SW 1271 (cell line): Measurements from ENCODE around the gene C11orf52.
"Not testable (repeated sequence)": the region's sequence is repeated elsewhere in the genome, so short reads cannot be mapped to it uniquely, and the experiment has no call there.

Experiments used
- DNase-seq, 2 experiments: peaks; one replicate each; lab custom pipeline; 2025; lab: John Stamatoyannopoulos, UW

The C11orf52 gene, protein sequence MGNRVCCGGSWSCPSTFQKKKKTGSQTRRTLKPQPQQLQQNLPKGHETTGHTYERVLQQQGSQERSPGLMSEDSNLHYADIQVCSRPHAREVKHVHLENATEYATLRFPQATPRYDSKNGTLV

DNA sequence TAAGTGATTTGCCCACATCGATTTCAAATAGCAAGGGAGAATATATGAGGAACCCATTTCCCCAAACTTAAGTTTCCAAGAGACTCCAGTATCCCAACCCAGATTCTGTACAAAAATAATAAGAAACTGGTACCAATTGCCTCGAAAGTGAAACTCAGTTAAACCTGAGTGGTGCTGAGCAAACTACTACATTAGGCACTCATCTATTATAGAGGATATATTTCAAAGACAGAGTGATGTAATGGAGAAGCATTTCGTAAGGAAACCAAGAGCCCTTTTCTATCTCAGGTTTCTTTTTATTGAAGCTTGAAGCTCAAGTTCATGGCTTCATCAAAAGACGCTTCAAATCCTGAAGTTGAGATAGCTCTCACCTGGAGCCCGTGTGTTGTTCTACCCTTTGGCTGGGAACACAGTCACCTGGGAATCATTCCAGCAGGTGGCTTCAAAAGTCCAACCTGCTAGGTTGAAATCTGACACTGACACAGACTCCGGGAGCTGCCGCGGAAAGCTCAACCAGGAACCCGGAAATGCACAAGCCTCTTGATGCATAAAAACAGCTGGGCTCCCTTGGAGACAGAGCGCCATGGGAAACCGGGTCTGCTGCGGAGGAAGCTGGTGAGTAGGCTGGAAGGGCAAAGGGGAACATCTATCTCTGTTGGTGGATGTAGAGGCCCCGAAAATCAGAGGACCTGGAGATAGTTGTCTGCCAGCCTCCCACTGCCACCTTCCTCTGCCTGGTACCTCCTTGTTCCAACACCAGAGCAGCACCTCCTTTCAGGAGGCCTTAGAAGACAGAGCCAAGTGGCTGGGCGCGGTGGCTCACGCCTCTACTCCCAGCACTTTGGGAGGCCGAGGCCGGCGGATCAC is at the start of gene C11orf52:
C11orf52 (plus strand) TSS at position 524 of the 867 bp plus-strand sequence; CDS start at position 584, 60 bp downstream.
- no peak for DNase-seq

DNA sequence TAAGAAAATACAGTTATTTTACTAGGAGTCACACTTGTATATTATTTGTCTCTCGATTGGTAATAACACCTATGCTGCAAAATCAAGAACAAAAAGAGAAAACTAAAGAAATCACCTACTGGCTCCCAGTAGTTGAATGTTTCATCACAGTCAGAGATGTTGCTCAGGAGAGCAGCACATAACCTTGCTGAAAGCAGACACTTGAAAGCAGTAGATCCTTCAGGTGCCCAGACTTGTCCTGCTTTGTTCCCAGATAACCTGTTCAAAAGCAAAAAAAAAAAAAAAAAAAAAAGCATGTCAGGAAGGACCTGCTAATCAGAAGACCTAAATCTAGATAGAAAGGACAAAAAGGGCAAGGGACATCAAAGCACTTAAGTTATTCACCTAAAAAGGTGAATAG is 48.6 kb upstream of the C11orf52 start:
- no peak for DNase-seq

DNA sequence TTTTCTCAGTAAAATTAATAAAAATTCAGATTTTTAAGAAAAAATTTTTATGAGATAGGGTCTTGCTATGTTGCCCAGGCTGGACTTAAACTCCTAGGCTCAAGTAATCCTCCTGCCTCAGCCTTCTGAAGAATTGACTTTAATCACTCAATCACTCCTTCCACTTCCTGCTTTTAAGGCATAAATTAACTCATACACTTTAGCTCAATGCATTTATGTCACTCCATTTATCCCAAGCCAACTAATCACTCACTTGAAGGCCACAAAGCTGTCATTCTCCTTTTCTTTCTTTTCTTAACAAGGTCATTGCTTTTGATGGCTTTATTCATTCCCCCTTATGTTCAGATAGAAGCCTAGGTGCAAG is 48.2 kb upstream of the C11orf52 start:
- DNase-seq, result no peak

DNA sequence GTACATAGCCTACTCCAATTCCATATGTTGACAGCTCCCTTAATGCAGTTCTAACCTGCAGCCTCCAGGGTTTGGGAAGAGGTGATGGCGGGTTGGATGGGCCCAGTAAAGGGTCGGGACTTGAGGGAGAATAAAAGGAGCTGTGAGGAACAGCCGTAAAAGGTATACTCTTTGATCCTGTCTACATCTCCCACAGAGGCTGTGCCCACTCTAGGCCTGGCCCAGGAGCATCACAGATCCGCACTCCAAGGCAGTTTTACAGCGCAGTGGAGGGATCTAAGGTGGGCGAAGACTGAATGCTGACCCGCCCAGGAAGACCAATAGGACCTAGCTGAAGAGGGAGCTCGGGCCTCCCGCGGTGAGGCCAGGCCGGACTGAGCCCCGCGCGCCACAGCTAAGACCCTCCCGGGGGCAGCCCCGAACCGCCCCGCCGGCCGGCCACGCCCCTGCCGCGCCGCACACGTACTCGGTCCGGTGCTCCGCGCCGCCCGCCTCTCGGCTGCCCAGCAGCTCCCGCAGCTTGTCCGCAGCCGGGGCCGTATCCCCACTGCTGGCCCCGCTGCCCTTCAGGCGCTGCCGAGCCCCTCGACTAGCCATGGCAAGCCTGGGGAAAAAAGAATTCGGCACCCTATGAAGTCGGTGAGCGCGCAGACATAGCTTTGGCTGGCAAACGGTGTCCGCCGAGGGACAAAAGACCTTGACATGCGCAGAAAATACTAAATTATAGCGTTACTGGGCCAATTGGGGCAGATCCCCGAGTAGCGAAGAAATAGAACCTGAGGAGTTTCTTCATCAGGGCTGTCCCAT is 47.6 kb upstream of the C11orf52 start, which contains the start of gene ALG9:
ALG9 (minus strand) TSS at position 696 of the 807 bp plus-strand sequence; CDS start at position 597, 99 bp downstream.
- DNase-seq, result peak; percentile 66 to 92

DNA sequence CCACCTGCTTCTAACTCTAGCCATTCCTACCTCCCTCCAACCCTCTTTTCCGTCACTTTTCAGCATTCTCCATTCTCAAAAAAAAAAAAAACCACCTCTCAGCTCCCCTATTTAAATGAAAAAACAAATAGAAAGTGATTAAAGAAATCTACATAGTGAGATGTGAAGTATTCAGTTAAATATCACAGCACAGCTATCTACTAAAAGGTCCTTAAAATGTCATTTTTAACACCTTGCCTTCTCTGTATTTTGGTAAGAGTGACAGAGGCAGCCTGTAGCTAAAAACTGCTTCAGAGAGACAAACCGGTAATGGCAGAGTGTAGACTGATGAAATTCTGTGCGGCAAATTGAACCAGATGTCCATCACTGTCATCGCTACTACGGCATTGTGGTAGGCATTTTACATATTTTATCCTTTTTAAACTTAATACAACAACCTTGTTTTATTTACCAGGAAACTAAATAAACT is 47.0 kb upstream of the C11orf52 start:
- no peak for DNase-seq

DNA sequence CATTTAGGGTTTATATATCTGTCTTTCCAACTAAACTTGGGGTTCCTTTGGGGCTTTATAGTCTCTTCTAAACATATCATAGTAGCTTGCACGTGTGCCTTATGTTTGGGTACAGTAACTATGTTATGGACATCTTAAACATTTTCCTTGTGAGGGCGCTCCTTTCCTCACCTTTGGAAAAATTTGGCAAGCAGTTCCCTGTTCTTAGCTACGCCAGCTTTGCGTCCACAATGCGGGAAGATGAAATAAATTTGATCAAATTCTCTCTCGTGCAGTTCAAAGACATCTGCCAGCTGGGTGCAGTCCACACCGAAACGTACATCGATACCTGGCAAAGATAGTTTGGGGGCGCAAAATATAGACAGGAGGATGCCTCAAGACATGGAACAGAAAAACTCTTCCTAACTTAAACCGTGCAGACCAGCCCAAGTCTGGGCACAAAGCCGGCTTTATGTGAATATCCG is 40.3 kb upstream of the C11orf52 start:
- DNase-seq, result peak in 1 of 2 experiments; percentile 64

DNA sequence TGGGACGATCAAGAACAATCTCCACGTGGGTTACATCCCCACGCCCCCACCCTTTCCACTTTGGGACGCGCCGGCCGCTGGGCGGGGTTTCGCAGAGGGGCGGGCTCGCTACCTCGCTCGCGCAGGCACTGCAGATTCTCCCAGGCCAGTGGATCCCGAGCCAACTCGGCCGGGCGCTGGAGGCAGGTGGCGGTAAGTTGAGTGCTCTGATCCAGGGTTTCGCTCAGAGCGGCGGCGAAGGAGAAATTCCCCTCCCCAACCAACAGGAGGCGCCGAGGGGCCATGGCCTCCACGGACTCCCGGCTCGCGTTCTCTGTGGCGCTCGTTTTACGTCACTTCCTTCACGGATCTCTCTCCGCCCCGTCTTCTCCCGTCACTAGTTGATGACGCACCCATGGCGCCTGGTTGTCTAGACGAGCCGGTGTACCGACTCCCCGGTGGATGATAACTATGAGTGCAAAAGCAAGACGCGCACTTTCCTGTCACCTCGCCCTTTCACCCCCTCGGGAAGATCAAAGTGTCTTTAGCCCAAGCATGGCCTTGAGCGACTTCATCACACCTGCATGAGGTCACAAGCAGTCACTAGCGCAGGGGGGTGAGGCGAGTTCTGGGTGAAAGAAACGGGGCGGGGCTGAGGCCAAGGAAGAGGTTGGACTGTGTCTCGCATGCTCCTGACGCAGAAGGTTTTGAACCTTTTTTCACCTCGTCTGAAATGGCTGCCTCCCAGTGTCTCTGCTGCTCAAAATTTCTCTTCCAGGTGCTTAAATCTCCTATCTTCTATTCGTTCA is 39.7 kb upstream of the C11orf52 start, which contains the start of the genes CFAP68 and FDXACB1:
CFAP68 (plus strand) TSS at position 693 of the 788 bp plus-strand sequence; CDS start at position 713, 20 bp downstream.
FDXACB1 (minus strand) TSS at position 317 of the 788 bp plus-strand sequence; CDS start at position 284, 33 bp downstream.
- DNase-seq, result peak; percentile 100

DNA sequence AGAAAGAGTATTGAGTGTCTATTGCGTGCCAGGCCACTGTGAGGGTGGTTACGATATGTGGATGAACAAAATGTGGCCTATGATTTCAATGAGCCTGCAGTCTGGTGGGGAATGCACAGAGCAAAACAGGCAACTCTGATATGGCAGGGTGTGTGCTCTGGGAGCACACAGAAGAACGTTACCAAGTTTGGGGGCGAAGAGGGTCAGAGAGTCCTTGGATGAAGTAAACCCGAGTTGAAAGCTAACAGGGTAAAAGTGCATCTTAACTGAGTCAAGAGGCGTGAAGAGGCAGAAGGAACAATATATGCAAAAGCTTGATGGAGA is 39.1 kb upstream of the C11orf52 start:
- no peak for DNase-seq

DNA sequence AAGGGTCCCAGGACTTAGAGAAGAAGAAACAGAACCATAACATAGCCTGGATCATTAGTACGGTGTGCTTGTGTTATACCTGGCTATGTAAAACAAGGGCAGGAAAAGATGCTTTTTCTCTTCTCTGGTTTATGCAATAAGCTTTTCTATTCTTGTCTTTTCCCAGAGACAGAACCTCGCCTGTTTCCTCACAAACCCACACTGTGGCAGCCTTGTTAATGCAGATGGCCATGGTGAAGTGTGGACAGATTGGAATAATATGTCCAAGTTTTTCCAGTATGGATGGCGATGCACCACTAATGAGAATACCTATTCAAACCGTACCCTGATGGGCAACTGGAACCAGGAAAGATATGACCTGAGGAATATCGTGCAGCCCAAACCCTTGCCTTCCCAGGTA is 36.5 kb upstream of the C11orf52 start:
- DNase-seq, result no peak

DNA sequence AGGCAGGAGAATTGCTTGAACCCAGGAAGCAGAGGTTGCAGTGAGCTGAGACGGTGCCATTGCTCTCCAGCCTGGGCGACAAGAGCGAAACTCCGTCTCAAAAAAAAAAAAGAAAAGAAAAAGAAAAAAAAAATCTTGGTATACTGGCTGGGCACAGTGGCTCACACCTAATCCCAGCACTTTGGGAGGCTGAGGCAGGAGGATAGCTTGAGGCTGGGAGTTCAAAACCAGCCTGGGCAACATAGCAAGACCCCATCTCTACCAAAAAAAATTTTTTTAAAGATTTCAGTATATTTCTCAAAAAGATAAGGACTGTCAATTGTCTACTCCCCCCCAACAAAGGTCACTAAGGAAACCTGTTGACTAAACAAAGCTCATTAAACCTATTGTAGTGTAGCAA is 33.7 kb upstream of the C11orf52 start:
- DNase-seq, result not testable (repeated sequence)

DNA sequence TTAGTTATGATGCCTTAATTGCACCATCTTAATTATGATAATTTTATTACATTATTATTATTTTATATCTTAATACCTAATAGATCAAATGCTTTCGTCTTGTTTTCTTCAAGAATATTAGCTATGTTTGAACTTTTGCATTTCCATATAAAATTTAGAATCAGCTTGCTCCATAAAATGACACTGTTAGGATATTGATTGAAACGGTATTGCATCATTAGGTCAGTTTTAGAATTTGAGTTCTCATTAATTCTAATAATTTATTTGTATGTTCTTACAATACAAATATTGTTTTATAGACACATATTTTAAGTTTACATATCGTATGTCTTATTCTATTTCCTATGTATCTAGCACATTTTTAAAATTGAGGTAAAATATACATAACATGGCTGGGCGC is 32.7 kb upstream of the C11orf52 start:
- no peak for DNase-seq

DNA sequence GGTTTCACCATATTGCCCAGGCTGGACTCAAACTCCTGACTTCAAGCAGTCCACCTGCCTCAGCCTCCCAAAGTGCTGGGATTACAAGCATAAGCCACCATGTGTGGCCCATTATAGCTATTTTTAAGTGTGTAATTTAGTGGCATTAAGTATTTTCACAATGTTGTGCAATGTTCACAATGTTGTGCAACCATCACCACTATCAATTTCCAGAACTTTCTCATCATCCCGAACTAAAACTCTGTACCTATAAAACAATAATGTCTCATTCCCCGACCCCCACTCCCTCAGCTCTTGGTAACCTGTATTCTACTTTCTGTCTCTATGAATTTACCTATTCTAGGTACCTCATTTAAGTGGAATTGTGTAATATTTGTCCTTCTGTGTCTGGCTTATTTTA is 31.9 kb upstream of the C11orf52 start:
- no peak for DNase-seq

DNA sequence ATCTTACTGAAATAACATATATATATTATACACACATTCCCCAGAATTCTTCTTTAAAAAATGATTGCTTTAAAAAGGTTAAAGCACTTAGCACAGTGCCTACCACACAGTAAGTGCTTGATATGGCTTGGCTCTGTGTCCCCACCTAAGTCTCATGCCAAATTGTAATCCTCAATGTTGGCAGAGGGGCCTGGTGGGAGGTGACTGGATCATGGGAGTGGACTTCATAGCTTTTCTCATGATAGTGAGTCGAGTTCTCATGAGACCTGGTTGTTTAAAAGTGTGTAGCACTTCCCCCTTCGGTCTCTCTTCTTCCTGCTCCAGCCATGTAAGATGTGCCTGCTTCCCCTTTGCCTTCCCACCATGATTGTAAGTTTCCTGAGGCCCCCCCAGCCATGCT is 13.3 kb upstream of the C11orf52 start:
- no peak for DNase-seq

DNA sequence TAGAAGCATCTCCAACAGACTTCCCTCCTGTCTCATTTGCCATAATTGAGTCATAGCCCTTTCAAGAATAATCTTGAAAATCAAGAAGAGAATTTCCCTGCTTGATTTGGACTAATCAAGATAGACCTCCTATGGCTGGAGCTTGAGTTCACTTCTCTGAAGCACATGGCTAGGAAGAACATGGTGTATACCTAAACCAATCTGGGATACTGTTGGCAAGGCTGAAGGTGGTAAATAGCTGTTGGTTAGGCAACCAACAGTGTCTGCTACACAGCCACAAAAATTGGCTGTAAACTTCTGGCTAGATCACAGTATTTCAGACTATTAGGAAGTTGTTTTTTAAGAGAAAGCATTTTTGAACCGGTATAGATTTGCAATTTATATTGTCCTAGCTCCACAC is 12.0 kb upstream of the C11orf52 start:
- no peak for DNase-seq

DNA sequence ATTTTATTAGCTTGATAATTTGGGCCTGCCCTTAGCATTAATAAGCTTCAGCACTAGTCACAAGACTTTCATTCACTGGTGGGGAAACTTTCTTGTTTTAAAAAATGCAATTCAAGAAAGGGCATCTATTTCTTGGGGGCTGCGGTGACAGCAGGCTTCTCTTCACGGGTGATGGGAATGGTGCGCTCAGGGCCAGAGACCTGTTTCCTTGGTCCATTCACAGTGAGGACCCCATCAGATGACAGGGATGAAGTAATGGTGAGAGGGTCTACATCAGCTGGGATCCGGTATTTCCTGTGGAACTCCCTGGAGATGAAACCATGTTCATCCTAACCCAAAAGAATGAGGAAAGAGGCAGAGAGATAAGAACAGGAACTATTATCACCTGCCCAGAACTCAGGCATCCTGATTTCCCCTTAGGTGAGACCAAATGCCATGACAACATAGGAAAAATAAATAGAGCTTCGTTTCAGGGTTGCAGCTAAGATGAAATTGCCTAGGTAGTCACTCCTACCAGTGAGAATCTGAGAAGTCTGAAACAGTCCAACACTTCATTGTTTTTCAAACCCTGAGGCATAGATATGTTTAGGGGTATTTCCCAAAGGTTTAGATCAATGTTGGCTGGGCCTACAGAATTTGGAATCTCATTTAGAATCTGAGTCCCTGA is 9.9 kb upstream of the C11orf52 start:
- DNase-seq, result no peak

DNA sequence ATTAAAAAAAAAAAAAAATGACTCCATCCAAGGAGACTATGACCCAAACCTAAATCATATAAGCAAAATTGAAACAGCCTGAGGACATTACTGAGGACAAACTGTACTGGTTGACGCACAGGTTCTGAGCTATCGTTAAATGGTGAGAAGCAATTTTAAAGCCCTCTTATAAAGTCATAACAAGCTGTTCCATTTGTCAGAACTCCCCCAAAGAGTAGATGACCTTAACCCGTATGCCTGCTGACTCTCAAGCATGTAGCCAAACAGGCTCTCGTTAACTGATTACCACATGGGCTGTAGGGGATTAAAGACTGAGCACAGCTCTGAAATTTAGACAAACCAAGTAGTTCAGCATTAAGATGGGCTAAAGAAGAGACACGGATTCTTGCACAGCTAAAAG is 9.3 kb upstream of the C11orf52 start:
- DNase-seq, result no peak

DNA sequence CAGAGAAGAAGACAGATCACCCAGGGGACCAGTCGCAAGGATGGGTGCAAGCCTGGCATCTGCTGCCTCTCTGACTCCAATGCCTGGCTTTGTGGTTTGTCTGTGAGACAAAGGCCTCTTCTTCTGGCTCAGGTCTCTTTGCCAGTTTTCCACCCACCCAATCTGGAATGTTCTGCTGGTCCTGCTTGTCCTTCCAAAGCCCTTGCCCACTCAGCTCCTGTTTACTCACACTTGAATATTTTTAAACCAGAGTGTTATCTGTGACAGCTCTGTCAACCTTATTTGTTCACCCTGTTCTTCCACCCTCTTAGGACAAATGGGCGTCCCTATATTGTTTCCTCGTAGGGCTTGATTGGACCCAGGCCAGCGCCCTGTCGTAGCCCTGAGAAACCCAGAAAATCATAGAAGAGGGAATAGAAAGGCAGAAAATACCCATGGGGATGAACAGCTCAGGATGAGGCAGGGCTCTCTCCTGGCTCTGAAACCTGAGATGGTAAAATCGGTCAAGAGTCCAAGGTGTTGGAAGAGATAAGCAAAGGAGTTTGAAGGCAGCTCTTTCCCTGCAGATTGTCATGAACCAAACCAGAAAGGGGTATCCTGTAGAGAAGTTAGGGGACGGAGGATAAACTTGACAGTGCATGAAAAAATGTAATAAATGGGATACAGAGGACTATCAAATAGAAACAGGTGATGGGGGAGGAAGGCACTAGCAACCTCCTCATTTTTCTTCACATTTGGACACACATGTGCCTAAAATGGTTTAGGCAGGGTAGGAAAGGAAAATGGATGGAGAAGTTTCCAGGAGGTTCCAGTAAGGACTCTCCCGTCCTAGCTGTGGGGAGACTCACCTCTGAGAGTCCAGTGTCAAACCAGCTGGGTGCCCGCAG is 7.8 kb upstream of the C11orf52 start:
- no peak for DNase-seq

DNA sequence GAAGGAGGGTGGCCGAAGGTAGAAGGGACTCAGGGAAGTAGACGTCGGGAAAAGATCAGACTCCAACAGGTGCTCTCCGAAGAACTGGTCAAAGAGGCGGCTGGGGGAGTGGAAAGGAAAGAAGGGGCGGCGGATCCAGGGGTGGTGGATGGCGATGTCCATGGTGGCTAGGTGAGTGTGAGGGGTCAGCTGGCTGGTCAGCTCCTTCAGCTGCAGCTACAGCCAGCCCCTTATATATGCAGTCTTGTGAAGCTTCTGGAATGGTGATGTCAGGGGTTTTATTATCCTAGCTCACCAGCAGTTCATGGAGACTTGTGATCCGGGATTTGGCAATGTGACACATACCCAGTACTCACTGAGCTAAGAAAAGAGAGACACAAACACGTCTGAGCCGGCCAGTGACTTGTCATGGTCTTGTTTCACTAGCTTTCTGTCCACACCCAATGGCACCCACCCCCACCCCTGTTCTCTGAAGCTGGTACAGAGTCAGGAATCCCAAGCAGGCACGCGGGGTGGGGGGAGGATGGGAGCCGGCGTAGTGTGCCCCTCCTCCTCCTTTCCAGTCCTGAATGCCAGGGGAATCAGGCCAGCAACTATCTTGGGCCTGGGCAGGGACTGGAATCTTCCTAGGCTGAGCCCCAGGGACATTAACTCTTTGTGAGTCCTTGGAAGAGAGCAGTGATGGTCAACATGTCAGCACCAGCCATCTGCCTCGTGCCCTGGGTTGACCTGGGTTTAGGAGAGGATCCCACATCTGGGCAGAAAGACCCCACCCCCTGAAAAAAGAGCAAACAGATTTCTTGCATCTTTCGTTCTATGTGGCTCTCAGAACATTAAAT is 6.9 kb upstream of the C11orf52 start, which contains the start of gene CRYAB:
CRYAB (minus strand) TSS at position 208 of the 839 bp plus-strand sequence; CDS start at position 162, 46 bp downstream.
- DNase-seq, result no peak

DNA sequence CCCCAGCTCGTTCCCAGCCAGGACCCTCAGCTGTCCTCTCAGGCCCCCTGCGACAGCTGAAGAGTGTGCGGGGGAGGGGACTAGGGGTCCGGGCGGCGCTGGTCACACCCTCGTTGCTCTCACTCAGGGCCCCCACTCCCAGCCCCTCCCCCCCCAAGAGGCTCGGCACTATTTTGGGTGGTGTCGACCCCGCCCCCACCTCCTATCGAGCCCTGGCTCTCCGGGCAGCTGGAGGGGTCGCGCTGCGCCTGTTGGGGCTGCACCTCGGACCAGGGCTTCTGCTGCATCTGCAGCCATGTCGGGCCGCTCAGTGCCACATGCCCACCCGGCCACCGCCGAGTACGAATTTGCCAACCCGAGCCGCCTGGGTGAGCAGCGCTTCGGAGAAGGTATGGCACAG is 6.2 kb upstream of the C11orf52 start, which contains the start of gene HSPB2:
HSPB2 (plus strand) TSS at position 200 of the 400 bp plus-strand sequence; CDS start at position 296, 96 bp downstream.
- DNase-seq, result no peak
